HCT116 (cell line): ENCODE measurements around the gene CALHM3. TPM values are rescaled to one million over a fixed set of nuclear protein-coding genes. Genes with fewer than 3 reads are reported as not detected.

Experiments
- ATAC-seq: fragments of 200-7000 bp; cut with Tn5 transposase; 2 replicates; pipeline ENCODE4 v1.9.1; 2020; ENCODE audit warnings: mild to moderate bottlenecking, moderate library complexity
- BruUV-seq: library from RNA; stranded (reverse); fragments of 400-500 nt; replicated peaks from 2 replicates; lab custom pipeline; 2021; lab: Mats Ljungman, UMichigan
- CTCF ChIA-PET: fragments of 300-600 bp; sonication (Branson Sonifier 250); formaldehyde crosslinking; loops from one replicate; lab custom pipeline; 2021; ENCODE audit warnings: antibody characterized with exemption; lab: Charles Lee
- POLR2A ChIA-PET: fragments of 300-600, 350-600 bp; sonication (Branson Sonifier 250); formaldehyde crosslinking; loops from one replicate; lab custom pipeline; 2021; ENCODE audit warnings: antibody characterized with exemption; lab: Charles Lee
- RAD21 ChIA-PET, 2 experiments: fragments of 300-600 bp; sonication (Branson Sonifier 250); formaldehyde crosslinking; loops; one replicate each; lab custom pipeline; 2023; ENCODE audit warnings: low total read pairs in 2 of 2; ENCODE audit not compliant: uncharacterized antibody in 2 of 2, unreplicated experiment in 2 of 2, low non-redundant PET in 1 of 2; lab: Charles Lee
- DNase-seq: peaks from one replicate; pipeline ENCODE4 v3.0.0-alpha.2; 2010; ENCODE audit warnings: low read depth, low spot score
- H2AFZ ChIP-seq: fragments of 200-600 bp; shearing (Covaris generic), sonication (generic); 2 replicates; pipeline ENCODE4 v1.6.1; 2017; ENCODE audit warnings: low read depth, mixed run types, mixed read lengths, antibody characterized with exemption, low read length; ENCODE audit not compliant: poor library complexity, severe bottlenecking
- H3K27ac ChIP-seq: 2 replicates; pipeline ENCODE4 v1.5.1; 2012; ENCODE audit warnings: low read depth, low read length
- H3K27me3 ChIP-seq: fragments of 200-600 bp; sonication (generic); 2 replicates; pipeline ENCODE4 v1.6.1; 2016; ENCODE audit warnings: mixed run types, low read length, mixed read lengths; ENCODE audit not compliant: insufficient read depth
- H3K36me3 ChIP-seq, 2 experiments: fragments of 200-500 bp in 1 of 2; fragments of 200-600 bp in 1 of 2; sonication (Bioruptor generic) in 1 of 2; sonication (generic) in 1 of 2; 2 replicates each; pipeline versions ENCODE4 v1.5.1 to v1.6.1; 2014 to 2016; ENCODE audit warnings: low read length in 2 of 2, inconsistent platforms in 1 of 2, mixed read lengths in 1 of 2, mixed run types in 1 of 2; ENCODE audit not compliant: insufficient read depth in 2 of 2, control insufficient read depth in 1 of 2
- H3K4me1 ChIP-seq, 2 experiments: fragments of 200-600 bp in 1 of 2; sonication (generic) in 1 of 2; 2 replicates each; pipeline versions ENCODE4 v1.5.1 to v1.6.1; 2012 to 2017; ENCODE audit warnings: low read length in 2 of 2, inconsistent platforms in 1 of 2, mild to moderate bottlenecking in 1 of 2, mixed read lengths in 1 of 2, mixed run types in 1 of 2, moderate library complexity in 1 of 2; ENCODE audit not compliant: insufficient read depth in 2 of 2, control insufficient read depth in 1 of 2
- H3K4me2 ChIP-seq: fragments of 200-600 bp; sonication (generic); 2 replicates; pipeline ENCODE4 v1.6.1; 2017; ENCODE audit warnings: mixed run types, low read length, mixed read lengths
- H3K4me3 ChIP-seq, 2 experiments: fragments of 200-600 bp in 1 of 2; sonication (generic) in 1 of 2; replicated peaks in 1 of 2; 2 replicates each; pipeline ENCODE4 v1.5.1; 2011 to 2016; ENCODE audit warnings: low read length in 2 of 2, control low read depth in 1 of 2, low read depth in 1 of 2, mild to moderate bottlenecking in 1 of 2, mixed read lengths in 1 of 2, mixed run types in 1 of 2
- H3K79me2 ChIP-seq: fragments of 200-600 bp; sonication (generic); 2 replicates; pipeline ENCODE4 v1.6.1; 2017; ENCODE audit warnings: mild to moderate bottlenecking, mixed run types, low read length, moderate library complexity, mixed read lengths; ENCODE audit not compliant: insufficient read depth
- H3K9ac ChIP-seq: fragments of 200-600 bp; sonication (generic); 2 replicates; pipeline ENCODE4 v1.6.1; 2016; ENCODE audit warnings: low read length, mixed read lengths
- H3K9me2 ChIP-seq: fragments of 200-600 bp; sonication (generic), shearing (Covaris generic); 2 replicates; pipeline ENCODE4 v1.6.1; 2017; ENCODE audit warnings: mixed run types, mild to moderate bottlenecking, moderate library complexity; ENCODE audit not compliant: insufficient read depth
- H3K9me3 ChIP-seq, 2 experiments: fragments of 200-500 bp in 1 of 2; fragments of 200-600 bp in 1 of 2; sonication (Bioruptor generic) in 1 of 2; sonication (generic) in 1 of 2; 2 replicates each; pipeline ENCODE4 v1.6.1; 2014 to 2017; ENCODE audit warnings: low read length in 2 of 2, mixed read lengths in 2 of 2, inconsistent platforms in 1 of 2, low read depth in 1 of 2, mild to moderate bottlenecking in 1 of 2, mixed run types in 1 of 2, moderate library complexity in 1 of 2; ENCODE audit not compliant: control insufficient read depth in 1 of 2, insufficient read depth in 1 of 2
- H4K20me1 ChIP-seq: fragments of 200-600 bp; sonication (generic), shearing (Covaris generic); 2 replicates; pipeline ENCODE4 v1.6.1; 2017; ENCODE audit warnings: mixed run types, mild to moderate bottlenecking, moderate library complexity; ENCODE audit not compliant: insufficient read depth
- CBX3 ChIP-seq: IDR thresholded peaks from 2 replicates; pipeline ENCODE4 v1.6.1; 2012; ENCODE audit warnings: low read depth
- CEBPB ChIP-seq: IDR thresholded peaks from 2 replicates; pipeline ENCODE4 v1.6.1; 2012; ENCODE audit warnings: low read depth
- EGR1 ChIP-seq: IDR thresholded peaks from 2 replicates; pipeline ENCODE4 v1.6.1; 2012; ENCODE audit warnings: low read depth
- ELF1 ChIP-seq: IDR thresholded peaks from 2 replicates; pipeline ENCODE4 v1.6.1; 2012; ENCODE audit warnings: low read depth, borderline replicate concordance
- EZH2 ChIP-seq: fragments of 200-600 bp; sonication (generic); IDR thresholded peaks from 2 replicates; pipeline ENCODE4 v1.6.1; 2017; ENCODE audit warnings: antibody characterized with exemption, mixed run types
- JUND ChIP-seq: IDR thresholded peaks from 2 replicates; pipeline ENCODE4 v1.6.1; 2012
- POLR2A ChIP-seq: IDR thresholded peaks from 2 replicates; pipeline ENCODE4 v1.7.0; 2011; ENCODE audit warnings: borderline replicate concordance; ENCODE audit not compliant: insufficient read depth, insufficient read length; ENCODE audit errors: extremely low read depth
- POLR2AphosphoS5 ChIP-seq: IDR thresholded peaks from 2 replicates; pipeline ENCODE4 v1.6.1; 2011; ENCODE audit warnings: mild to moderate bottlenecking, low read depth, low read length, moderate library complexity
- SIN3A ChIP-seq: IDR thresholded peaks from 2 replicates; pipeline ENCODE4 v1.6.1; 2012; ENCODE audit warnings: low read depth
- SP1 ChIP-seq: IDR thresholded peaks from 2 replicates; pipeline ENCODE4 v1.6.1; 2012; ENCODE audit warnings: low read depth
- TCF7L2 ChIP-seq: IDR thresholded peaks from 2 replicates; pipeline ENCODE4 v1.7.0; 2011; ENCODE audit warnings: borderline replicate concordance, inconsistent platforms; ENCODE audit not compliant: insufficient read depth, insufficient read length; ENCODE audit errors: extremely low read depth
- ZFX ChIP-seq: fragments of 450-650 bp; IDR thresholded peaks from 2 replicates; pipeline ENCODE4 v1.6.1; 2017
- ZNF274 ChIP-seq: fragments of 200-500 bp; sonication (Bioruptor generic); IDR thresholded peaks from 2 replicates; pipeline ENCODE4 v1.6.1; 2014; ENCODE audit warnings: mild to moderate bottlenecking, low read depth, low read length, inconsistent platforms
- intact Hi-C: fragments of 100-400 bp; cut with micrococcal nuclease; formaldehyde crosslinking; loops from 2 replicates; pipeline ENCODE4 v1.10.0; 2022
- total RNA-seq: library from RNA; stranded (reverse); gene quantifications from one replicate; pipeline ENCODE4 v1.2.1, GENCODE V29; 2021; ENCODE audit not compliant: unreplicated experiment
- TF ChIP-seq, protein P1 (sequence below), 3 experiments: fragments of 200-600 bp in 1 of 3; sonication (generic) in 1 of 3; IDR thresholded peaks in 2 of 3; conservative IDR thresholded peaks in 1 of 3; 2 replicates each; pipeline ENCODE4 v1.5.1; 2012 to 2017; ENCODE audit warnings: low read depth in 2 of 3, low read length in 2 of 3, antibody characterized with exemption in 1 of 3, borderline replicate concordance in 1 of 3, control low read depth in 1 of 3, mild to moderate bottlenecking in 1 of 3, mixed read lengths in 1 of 3, mixed run types in 1 of 3, moderate library complexity in 1 of 3; ENCODE audit not compliant: insufficient read depth in 1 of 3
- TF ChIP-seq, protein P2 (sequence below): IDR thresholded peaks from 2 replicates; pipeline ENCODE4 v1.6.1; 2012; ENCODE audit warnings: low read depth
- TF ChIP-seq, protein P3 (sequence below): IDR thresholded peaks from 2 replicates; pipeline ENCODE4 v1.6.1; 2011; ENCODE audit warnings: mild to moderate bottlenecking, low read length, moderate library complexity; ENCODE audit not compliant: insufficient replicate concordance; ENCODE audit errors: extremely low read depth
- TF ChIP-seq, protein P4 (sequence below): IDR thresholded peaks from 2 replicates; pipeline ENCODE4 v1.6.1; 2012
- TF ChIP-seq, protein P5 (sequence below): IDR thresholded peaks from 2 replicates; pipeline ENCODE4 v1.6.1; 2012

The CALHM3 gene
- total RNA-seq, 1 experiment from 2014 or later: 0.49 TPM

DNA sequence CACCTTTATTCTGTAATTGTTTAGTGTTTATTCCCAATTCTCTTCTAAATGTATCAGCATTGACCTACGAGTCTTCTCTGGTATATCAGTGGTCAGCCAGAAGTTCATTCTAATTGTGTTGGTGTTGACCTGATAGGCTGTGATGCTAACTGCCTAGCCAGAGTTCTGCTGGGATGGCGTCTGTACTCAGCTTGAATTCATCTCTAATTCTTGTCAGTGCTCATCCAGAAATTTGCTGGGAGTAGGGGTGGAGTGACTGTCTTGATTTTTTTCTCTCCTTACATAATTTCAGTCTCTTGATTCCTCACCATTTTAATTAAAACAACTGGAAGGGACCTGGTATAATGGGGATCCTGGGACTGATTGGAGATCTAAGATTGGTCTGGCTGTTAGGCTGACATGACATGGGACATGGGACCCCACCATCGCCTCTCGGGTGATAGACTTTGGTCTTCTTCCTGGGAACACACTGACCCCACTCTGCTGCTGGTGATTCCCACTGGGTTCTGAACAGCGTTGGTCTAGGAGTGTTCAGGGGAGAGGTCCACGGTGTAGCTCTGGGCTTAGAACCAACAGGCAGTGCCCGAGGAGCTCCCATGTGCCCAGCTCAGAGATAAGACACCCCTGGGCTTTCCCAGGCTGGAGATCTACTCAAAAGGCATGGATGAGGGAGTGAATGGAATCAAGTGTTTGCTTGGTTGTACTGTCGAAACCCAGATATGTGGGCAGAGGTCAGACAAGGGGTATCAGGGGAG is 18.3 kb upstream of the CALHM3 start:
- no peak overlapping the region for H3K4me2 ChIP-seq
- no peaks in the 10 kb centered on the region for H3K9me3 ChIP-seq
- no peaks in the 10 kb centered on the region for H3K9me2 ChIP-seq
- ATAC-seq: no peak
- ChIA-PET POLR2A (no interaction called here), CTCF (interaction anchor here (2.0 kb wide), 1 partner anchor 11 kb away, joined by 7 read pairs; no protein-coding TSS in a partner anchor), RAD21 (no interaction called here)
- intact Hi-C loops: no loop called here
- TF ChIP-seq, protein P1, sequence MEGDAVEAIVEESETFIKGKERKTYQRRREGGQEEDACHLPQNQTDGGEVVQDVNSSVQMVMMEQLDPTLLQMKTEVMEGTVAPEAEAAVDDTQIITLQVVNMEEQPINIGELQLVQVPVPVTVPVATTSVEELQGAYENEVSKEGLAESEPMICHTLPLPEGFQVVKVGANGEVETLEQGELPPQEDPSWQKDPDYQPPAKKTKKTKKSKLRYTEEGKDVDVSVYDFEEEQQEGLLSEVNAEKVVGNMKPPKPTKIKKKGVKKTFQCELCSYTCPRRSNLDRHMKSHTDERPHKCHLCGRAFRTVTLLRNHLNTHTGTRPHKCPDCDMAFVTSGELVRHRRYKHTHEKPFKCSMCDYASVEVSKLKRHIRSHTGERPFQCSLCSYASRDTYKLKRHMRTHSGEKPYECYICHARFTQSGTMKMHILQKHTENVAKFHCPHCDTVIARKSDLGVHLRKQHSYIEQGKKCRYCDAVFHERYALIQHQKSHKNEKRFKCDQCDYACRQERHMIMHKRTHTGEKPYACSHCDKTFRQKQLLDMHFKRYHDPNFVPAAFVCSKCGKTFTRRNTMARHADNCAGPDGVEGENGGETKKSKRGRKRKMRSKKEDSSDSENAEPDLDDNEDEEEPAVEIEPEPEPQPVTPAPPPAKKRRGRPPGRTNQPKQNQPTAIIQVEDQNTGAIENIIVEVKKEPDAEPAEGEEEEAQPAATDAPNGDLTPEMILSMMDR (IDR thresholded peaks at IDR 0.05 in 2 of 3, conservative IDR thresholded peaks at IDR 0.05 in 1 of 3; ENCODE audit: borderline replicate concordance in 1 of 3, insufficient read depth in 1 of 3, low read depth in 2 of 3, low read length in 2 of 3): no peak
- TF ChIP-seq CBX3 (no peak), SIN3A (no peak), TCF7L2 (no peak), SP1 (no peak), JUND (no peak), EGR1 (no peak), CEBPB (no peak), ZNF274 (no peak), ZFX (no peak), EZH2 (no peak), POLR2A (no peak), POLR2AphosphoS5 (no peak), ELF1 (no peak)
- TF ChIP-seq, protein P2, sequence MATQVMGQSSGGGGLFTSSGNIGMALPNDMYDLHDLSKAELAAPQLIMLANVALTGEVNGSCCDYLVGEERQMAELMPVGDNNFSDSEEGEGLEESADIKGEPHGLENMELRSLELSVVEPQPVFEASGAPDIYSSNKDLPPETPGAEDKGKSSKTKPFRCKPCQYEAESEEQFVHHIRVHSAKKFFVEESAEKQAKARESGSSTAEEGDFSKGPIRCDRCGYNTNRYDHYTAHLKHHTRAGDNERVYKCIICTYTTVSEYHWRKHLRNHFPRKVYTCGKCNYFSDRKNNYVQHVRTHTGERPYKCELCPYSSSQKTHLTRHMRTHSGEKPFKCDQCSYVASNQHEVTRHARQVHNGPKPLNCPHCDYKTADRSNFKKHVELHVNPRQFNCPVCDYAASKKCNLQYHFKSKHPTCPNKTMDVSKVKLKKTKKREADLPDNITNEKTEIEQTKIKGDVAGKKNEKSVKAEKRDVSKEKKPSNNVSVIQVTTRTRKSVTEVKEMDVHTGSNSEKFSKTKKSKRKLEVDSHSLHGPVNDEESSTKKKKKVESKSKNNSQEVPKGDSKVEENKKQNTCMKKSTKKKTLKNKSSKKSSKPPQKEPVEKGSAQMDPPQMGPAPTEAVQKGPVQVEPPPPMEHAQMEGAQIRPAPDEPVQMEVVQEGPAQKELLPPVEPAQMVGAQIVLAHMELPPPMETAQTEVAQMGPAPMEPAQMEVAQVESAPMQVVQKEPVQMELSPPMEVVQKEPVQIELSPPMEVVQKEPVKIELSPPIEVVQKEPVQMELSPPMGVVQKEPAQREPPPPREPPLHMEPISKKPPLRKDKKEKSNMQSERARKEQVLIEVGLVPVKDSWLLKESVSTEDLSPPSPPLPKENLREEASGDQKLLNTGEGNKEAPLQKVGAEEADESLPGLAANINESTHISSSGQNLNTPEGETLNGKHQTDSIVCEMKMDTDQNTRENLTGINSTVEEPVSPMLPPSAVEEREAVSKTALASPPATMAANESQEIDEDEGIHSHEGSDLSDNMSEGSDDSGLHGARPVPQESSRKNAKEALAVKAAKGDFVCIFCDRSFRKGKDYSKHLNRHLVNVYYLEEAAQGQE: no peak
- TF ChIP-seq, protein P3, sequence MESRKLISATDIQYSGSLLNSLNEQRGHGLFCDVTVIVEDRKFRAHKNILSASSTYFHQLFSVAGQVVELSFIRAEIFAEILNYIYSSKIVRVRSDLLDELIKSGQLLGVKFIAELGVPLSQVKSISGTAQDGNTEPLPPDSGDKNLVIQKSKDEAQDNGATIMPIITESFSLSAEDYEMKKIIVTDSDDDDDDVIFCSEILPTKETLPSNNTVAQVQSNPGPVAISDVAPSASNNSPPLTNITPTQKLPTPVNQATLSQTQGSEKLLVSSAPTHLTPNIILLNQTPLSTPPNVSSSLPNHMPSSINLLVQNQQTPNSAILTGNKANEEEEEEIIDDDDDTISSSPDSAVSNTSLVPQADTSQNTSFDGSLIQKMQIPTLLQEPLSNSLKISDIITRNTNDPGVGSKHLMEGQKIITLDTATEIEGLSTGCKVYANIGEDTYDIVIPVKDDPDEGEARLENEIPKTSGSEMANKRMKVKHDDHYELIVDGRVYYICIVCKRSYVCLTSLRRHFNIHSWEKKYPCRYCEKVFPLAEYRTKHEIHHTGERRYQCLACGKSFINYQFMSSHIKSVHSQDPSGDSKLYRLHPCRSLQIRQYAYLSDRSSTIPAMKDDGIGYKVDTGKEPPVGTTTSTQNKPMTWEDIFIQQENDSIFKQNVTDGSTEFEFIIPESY: no peak
- TF ChIP-seq, protein P4, sequence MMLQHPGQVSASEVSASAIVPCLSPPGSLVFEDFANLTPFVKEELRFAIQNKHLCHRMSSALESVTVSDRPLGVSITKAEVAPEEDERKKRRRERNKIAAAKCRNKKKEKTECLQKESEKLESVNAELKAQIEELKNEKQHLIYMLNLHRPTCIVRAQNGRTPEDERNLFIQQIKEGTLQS: no peak
- TF ChIP-seq, protein P5, sequence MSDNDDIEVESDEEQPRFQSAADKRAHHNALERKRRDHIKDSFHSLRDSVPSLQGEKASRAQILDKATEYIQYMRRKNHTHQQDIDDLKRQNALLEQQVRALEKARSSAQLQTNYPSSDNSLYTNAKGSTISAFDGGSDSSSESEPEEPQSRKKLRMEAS: no peak
- H3K79me2 ChIP-seq: no peaks in the 10 kb centered on the region
- no peaks in the 10 kb centered on the region for H3K27me3 ChIP-seq
- no peak overlapping the region for H3K4me3 ChIP-seq
- H3K27ac ChIP-seq: no peak overlapping the region
- no peak overlapping the region for H2AFZ ChIP-seq
- H3K9ac ChIP-seq: no peak overlapping the region
- no peaks in the 10 kb centered on the region for H4K20me1 ChIP-seq
- DNase-seq: no peak
- H3K4me1 ChIP-seq: peaks cover 6 to 8% of the 10 kb centered on the region in 2 experiments
- H3K36me3 ChIP-seq: no peaks in the 10 kb centered on the region
- no TSS peak for BruUV-seq
